Measurements from ENCODE around the gene FRMPD4.

FRMPD4 gene

GRCh38 chrX:12327836-12328235, 189.6 kb downstream of the FRMPD4 start:
- TF ChIP-seq CTCF (IDR thresholded peaks at IDR 0.05; ENCODE audit: borderline replicate concordance, insufficient read depth, low read depth, low read length): no peak
- H3K4me3 ChIP-seq (ENCODE audit: low read depth, low read length): no peak overlapping the region

- no peak for TF ChIP-seq CTCF (IDR thresholded peaks at IDR 0.05; ENCODE audit: borderline replicate concordance, insufficient read depth, low read depth, low read length)
- H3K4me3 ChIP-seq (ENCODE audit: low read depth, low read length): no peak overlapping the region
Observed at GRCh38 chrX:12329476-12329875, 191.2 kb downstream of the FRMPD4 start.

GRCh38 chrX:12330841-12331240, 192.6 kb downstream of the FRMPD4 start:
- no peak overlapping the region for H3K4me3 ChIP-seq (ENCODE audit: low read depth, low read length)
- TF ChIP-seq CTCF (IDR thresholded peaks at IDR 0.05; ENCODE audit: borderline replicate concordance, insufficient read depth, low read depth, low read length): no peak

GRCh38 chrX:12332786-12333347, 194.6 kb downstream of the FRMPD4 start:
- H3K4me3 ChIP-seq (ENCODE audit: low read depth, low read length): no peak overlapping the region
- TF ChIP-seq CTCF (IDR thresholded peaks at IDR 0.05; ENCODE audit: borderline replicate concordance, insufficient read depth, low read depth, low read length): no peak

- TF ChIP-seq CTCF (IDR thresholded peaks at IDR 0.05; ENCODE audit: borderline replicate concordance, insufficient read depth, low read depth, low read length): no peak
- no peak overlapping the region for H3K4me3 ChIP-seq (ENCODE audit: low read depth, low read length)
Observed at GRCh38 chrX:12339921-12340320, 201.6 kb downstream of the FRMPD4 start.

- H3K4me3 ChIP-seq (ENCODE audit: low read depth, low read length): no peak overlapping the region
- TF ChIP-seq CTCF (IDR thresholded peaks at IDR 0.05; ENCODE audit: borderline replicate concordance, insufficient read depth, low read depth, low read length): no peak
Observed at GRCh38 chrX:12344954-12345353, 206.7 kb downstream of the FRMPD4 start.

- TF ChIP-seq CTCF (IDR thresholded peaks at IDR 0.05; ENCODE audit: borderline replicate concordance, insufficient read depth, low read depth, low read length): 0 out of 2 replicates have a peak, but pooled peaks have one; percentile 14
- H3K4me3 ChIP-seq (ENCODE audit: low read depth, low read length): no peak overlapping the region
Observed at GRCh38 chrX:12349201-12349600, 210.9 kb downstream of the FRMPD4 start.

Measured in GM12875 (cell line).